ENCODE results near the gene MOB2.

MOB2 gene

DNA sequence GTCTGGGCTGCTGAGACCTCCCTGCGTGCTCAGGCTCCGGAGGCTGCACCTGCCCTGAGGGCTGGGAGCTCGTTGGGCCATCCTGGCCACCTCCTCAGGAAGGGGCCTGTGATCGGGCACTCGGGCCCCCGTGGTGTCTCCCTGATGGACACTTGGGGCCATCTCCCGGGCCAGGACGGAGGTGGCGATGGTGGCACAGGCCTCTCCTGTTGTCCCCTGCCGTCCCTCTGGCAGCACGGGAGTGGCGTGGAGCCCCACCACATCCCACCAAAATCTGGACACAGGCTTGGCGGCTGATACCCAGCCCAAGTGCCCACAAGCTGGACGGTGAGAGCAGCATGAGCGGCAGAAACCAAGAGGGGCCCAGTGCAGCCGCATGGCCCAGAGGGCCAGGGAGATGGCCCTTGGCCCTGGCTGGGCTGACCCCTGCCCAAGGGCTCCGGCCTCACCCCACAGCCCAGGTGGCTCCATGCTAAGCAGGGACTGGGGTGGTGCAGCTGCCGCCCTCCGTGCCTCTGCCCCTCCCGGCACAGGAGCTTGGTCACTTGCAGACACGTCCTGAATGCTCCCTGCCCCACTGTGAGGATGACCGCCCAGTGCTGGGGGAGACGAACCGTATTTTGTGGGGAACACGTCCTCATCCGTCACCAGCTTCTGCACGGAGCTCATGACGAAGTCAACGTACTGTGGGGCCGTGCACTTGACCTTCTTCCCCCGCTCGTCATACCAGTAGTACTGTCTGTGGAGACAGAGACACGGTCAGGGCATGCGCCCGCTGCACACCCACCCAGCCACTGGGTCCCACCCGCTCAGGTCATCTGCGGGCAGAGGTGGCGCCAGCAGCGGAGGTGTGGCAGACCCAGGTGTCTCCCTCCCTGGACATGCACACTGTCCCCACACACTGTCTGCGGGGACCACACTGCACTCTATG is 15.6 kb downstream of the MOB2 start:
- DNase-seq = no peak

DNA sequence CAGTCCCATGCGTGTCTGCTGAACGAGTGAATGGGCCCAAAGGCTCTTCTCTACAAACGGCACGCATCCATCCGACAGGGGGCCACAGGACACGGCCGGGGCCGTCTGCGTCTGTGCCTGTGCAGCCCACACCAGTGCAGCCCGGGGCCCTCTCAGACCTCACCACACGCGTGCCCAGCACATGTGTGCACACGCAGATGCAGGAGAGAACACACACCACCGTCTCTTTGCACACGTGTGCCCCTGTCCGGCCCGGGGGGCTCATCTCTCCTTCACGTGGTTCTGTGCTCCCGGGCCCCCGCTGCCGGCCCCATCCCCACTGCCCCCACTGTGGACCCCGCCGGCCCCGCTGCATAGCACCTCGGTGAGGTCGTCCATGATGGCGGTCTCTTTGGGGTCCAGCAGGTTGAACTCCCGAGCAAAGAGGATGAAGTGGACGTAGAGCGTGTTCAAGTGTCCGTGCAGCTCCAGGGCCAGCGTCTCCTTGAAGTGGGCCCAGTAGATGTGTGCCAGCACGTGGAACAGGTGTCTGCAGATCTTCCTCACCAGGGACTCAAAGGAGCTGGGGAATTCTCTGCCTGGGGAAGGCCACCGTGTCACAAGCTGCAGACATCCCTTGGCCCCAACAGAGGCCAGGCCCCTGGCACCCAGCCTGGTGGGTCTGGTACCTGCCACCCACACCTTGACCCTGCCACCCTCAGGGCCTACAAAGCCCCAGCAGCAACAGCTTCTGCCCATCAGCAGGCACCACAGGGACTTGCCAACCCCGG is 16.5 kb downstream of the MOB2 start:
- DNase-seq = no peak

DNA sequence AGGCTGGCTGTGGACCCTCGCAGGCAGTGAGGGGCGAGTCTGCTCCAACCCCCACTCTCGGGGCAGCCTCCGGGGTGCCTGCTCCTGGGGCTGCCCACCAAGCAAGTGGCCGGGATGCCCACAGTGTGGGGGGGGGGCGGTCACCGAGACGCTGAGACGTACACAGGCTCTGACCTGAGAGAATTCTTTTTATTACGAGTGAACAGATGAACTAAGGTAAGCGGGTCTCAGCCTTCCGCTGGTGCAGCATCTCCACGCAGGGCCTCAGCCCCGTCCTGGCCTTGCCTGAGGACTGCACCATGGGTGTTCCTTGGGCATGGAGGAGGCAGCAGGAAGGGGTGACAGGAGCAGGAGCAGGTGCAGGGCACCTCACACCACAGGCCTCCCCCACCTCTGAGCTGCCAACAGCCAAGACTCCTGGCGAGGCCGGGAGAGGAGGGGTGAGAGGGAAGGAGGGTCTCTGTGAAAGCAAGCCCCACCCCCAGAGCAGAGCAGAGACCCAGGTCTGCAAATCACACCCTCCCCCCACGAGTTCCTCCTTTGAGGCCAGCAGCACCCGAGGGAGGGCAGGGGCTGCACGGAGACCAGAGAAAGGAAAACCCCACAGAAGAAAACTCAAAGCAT is 17.2 kb downstream of the MOB2 start:
- no peak for DNase-seq

DNA sequence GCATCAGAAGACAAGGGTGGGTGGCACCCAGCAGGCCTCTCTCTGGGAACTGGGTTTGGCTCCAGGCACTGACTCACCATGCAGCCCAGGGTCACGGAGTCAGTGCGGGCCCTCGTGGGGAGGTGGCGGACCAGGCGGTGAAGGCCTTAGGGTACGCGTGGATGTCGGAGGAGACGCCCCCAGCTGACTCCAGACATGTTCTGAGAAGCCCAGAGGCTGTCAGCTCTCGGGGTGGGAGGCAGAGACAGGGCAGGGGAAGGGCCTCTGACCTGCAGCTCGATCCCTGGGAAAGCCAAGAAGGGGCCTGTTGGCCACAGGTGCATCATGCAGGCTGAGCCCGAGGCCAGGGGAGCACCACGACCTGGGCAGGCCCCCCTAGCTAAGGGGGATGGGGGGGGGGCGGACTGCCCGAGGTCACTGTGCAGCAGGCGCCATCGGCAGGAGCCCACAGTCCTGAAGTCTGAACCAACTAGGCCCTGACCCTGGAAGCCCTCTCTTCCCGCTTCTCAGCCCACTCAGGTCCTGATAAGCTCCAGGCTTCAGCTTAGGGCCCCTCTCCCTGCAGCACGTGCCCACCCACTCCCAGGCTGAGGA is 18.0 kb downstream of the MOB2 start:
- DNase-seq = no peak

- DNase-seq = no peak
Measured at GRCh38 chr11:1468002-1468401, 18.6 kb downstream of the MOB2 start.

GRCh38 chr11:1467270-1467669 is 19.3 kb downstream of the MOB2 start:
- DNase-seq = no peak

DNA sequence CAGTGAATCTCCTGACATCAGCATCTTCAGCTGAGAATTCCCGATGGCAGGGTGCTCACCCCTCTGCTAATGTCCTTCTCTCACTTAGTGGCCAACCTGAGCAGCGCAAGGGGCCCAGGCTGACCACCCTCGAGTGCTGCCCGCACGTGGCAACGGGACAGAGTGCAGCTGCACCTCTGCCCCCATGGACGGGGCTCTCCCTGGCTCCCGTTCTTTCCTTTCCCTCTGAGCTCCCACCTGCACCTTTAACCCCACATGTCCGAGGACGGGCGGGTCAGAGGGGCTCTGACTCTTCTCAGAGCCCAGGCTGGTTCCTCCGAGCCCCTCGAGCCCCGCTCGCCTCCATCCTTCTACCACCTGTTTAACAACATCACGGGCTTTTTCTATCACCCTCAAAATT is 19.8 kb downstream of the MOB2 start:
- no peak for DNase-seq

- no peak for DNase-seq
Measured at GRCh38 chr11:1463056-1463455, 23.5 kb downstream of the MOB2 start.

GRCh38 chr11:1462698-1462975 is 23.9 kb downstream of the MOB2 start:
- no peak for DNase-seq

- DNase-seq = no peak
Measured at GRCh38 chr11:1461826-1462697, 24.5 kb downstream of the MOB2 start.

DNA sequence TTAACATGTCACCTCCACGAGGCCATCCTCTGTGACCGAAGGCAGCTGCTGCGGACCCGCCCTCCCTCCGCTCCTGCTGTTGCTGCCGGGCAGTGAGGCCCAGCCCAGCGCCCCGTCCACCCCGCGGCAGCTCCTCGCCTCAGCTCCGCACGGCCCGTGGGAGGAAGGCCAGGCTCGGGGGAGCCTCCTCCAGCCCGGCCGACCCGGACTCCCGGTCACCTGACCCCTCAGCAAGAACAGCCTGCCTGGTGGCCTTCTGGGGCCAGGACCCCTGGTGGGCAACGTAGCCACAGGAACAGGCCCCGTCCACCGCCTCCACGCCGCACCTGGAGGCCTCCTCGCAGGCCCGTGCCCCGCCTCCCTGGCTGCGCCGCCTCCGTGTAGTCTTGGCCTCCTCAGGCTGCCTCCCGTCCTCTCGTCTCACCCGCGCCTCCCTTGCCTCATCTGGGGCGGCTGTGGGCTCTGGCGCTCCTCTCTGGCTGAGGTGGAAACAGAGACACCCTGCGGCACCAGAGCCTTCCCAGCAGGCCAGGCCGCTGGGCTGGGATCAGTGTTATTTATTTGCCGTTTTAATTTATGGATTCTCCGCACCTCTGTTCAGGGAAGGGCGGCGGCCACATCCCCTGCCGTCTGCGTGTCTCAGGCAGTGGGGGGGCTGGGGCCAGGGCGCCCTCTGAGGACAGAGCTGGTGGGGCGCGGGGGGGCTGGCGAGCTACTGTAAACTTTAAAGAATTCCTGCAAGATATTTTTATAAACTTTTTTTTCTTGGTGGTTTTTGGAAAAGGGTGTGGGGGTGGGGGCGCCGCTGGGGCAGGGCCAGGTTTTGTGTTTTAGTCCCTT is 25.4 kb downstream of the MOB2 start:
- no peak for DNase-seq

DNA sequence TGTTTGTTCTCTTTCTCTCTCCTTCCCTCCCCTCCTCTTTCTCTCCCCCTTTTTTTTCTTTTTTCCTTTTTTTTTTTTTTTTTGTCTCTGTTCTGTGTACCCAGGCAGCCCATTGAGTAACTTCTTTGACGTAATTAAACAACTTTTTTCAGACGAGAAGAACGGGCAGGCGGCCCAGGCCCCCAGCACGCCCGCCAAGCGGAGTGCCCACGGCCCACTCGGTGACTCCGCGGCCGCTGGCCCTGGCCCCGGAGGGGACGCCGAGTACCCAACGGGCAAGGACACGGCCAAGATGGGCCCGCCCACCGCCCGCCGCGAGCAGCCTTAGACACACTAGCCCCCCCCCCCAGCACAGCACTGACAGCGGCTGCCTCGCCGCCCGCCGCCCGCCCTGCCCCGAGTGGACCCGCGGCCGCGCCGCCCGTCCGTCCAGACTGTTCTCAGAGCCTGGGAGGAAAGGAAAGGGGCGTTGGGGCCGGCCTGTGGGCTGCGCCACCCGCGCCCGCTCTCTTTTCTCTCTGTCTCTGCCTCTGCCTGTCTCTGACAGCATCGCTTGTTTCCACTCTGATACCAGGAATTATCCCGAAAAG is 26.1 kb downstream of the MOB2 start:
- no peak for DNase-seq

GRCh38 chr11:1459764-1460395 is 26.7 kb downstream of the MOB2 start:
- DNase-seq = no peak

- no peak for DNase-seq
Measured at GRCh38 chr11:1459219-1459575, 27.4 kb downstream of the MOB2 start.

GRCh38 chr11:1458340-1459218 is 28.0 kb downstream of the MOB2 start:
- no peak for DNase-seq

DNA sequence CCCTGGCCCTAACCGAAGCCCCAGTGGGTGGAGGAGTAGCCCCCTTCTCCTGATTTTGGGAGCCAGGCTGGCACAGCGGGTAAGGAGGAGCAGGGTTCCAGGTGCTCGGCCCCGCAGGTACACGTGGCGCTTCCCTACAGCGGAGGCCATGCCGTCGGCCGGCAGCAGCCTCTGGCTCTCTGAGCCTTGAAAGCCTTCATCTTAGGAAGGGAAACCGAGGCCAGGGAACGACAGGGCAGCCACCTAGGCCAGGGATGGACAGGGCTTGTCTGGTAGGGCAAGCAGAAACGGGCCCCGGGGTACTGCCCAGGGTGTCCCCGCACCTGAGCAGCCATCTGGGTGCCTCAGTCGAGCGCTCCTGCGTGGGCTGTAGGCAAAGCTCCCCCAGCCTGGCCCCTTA is 28.7 kb downstream of the MOB2 start:
- DNase-seq = no peak

DNA sequence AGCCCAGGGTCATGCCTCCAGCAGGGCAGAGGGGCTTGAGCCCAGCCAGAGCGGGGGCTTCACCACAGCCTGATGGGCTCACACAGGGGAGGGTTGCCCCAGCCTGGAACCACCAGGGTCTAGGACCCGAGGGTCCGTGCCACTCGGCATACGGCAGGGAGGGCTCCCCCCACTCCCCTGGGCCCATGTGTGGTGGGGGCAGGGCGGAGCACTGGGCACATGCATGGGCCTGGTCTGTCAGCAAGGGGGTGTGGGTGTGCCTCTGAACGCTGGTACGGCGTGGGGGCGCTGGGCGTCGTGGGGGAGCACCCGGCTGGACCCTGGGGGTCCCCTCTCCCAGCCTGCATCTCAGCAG is 29.3 kb downstream of the MOB2 start:
- no peak for DNase-seq

DNA sequence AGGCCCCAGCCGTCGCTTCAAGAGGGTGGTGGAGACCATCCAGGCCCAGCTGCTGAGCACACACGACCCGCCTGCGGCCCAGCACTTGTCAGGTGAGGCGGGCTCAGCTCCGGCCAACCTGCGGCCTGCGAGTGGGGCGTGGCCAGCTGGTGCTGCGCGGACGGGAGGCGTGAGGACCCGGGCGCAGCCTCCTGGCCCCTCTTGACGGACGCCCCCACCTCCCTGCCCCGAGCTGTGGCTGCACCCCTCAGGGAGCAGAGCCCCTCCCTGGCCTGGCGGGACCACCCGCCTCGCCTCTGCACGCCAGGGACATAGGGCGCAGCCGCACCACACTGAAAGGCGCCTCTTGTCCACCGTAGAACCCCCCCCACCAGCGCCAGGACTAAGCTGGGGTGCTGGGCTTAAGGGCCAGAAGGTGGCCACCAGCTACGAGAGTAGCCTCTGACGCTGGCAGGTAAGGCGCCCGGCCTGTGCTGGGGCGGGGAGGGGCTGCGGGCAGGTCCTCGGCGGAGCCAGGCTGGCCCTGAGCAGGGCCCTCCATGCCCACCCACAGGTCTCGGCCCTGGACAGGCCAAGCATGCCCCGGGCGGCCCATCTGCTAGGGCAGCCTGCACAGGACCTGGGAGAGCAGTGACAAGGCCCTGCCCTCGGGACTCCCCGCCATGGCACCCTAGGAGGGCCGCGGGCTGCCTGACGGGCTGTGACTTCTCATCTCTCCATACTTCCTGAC is 29.8 kb downstream of the MOB2 start:
- DNase-seq = no peak

- DNase-seq = no peak
Measured at GRCh38 chr11:1456176-1456575, 30.4 kb downstream of the MOB2 start.

Measured in stimulated activated CD4-positive, alpha-beta T cell treated with anti-CD3 and anti-CD28 coated beads, Interleukin-2, amount 100 ng/mL, for 24 hours (primary cell).